ENCODE measurements around the gene CTNNBL1.

GRCh38 chr20:37798312-37798711, 104.5 kb downstream of the CTNNBL1 start:
- TF ChIP-seq CTCF (conservative IDR thresholded peaks at IDR 0.05; ENCODE audit: low read depth in 2 of 2) (no peak), EZH2phosphoT487 (IDR thresholded peaks at IDR 0.05; ENCODE audit: unreplicated experiment) (no peak), CREB1 (CRISPR knock-in tag; IDR thresholded peaks at IDR 0.05; ENCODE audit: low read depth) (no peak), JUNB (IDR thresholded peaks at IDR 0.05; ENCODE audit: unreplicated experiment) (no peak), EZH2 (IDR thresholded peaks at IDR 0.05; ENCODE audit: low read depth, unreplicated experiment) (no peak), POLR2AphosphoS5 (IDR thresholded peaks at IDR 0.05; ENCODE audit: low read depth) (no peak), ZNF462 (CRISPR knock-in tag; IDR thresholded peaks at IDR 0.05) (no peak), REST (IDR thresholded peaks at IDR 0.05; ENCODE audit: unreplicated experiment) (no peak), NANOG (IDR thresholded peaks at IDR 0.05; ENCODE audit: borderline replicate concordance) (no peak), ETS1 (IDR thresholded peaks at IDR 0.05) (no peak)

Data from GM23338 (cell line).